SJCRH30 (cell line): ENCODE measurements around the gene PEBP1. TPM values are rescaled to one million over a fixed set of nuclear protein-coding genes. Genes with fewer than 3 reads are reported as not detected.

ENCODE experiments used
- total RNA-seq: library from RNA; depleted of rRNA; stranded (reverse); fragments of >200 nt; shearing (Covaris generic); gene quantifications from 2 replicates; pipeline ENCODE4 v1.2.3, GENCODE V29; 2014; rRNA removed

The PEBP1 gene
- total RNA-seq, 1 experiment from 2014 or later = 172 TPM

Other genes starting within 250 kb of the PEBP1 start
- gene KSR2, start 167.1 kb upstream of the PEBP1 start, total RNA-seq = 0.05 and 0.06 TPM in 2 replicates
- 64.9 and 70.8 TPM in 2 replicates for gene RFC5, start 119.4 kb upstream of the PEBP1 start, total RNA-seq
- gene WSB2, start 74.9 kb upstream of the PEBP1 start, total RNA-seq = 102 and 104 TPM in 2 replicates
- gene VSIG10, start 32.1 kb upstream of the PEBP1 start, total RNA-seq = 18.0 and 24.3 TPM in 2 replicates
- gene TAOK3, start 236.8 kb downstream of the PEBP1 start, total RNA-seq = 11.2 and 11.6 TPM in 2 replicates
- gene SUDS3, start 240.4 kb downstream of the PEBP1 start, total RNA-seq = 42.9 and 43.6 TPM in 2 replicates